Mesenchymal stem cell (in vitro differentiated cells and primary cell): ENCODE measurements around the gene IGSF9B.

Experiments used
- DNase-seq: peaks from one replicate; pipeline ENCODE4 v3.0.0-alpha.2; 2013
- H2AFZ ChIP-seq: one replicate; pipeline ENCODE4 v1.6.1; 2013; ENCODE audit warnings: low read depth, mild to moderate bottlenecking, control low read depth, inconsistent platforms, low read length, moderate library complexity
- H2AK5ac ChIP-seq: 2 replicates; pipeline ENCODE4 v1.6.1; 2013; ENCODE audit warnings: low read length, moderate library complexity, mild to moderate bottlenecking, inconsistent platforms; ENCODE audit not compliant: severe bottlenecking
- H2BK120ac ChIP-seq: one replicate; pipeline ENCODE4 v1.6.1; 2013; ENCODE audit warnings: low read depth, mild to moderate bottlenecking, inconsistent platforms, low read length, moderate library complexity
- H2BK12ac ChIP-seq, 2 experiments: one replicate each; pipeline ENCODE4 v1.6.1; 2013; ENCODE audit warnings: inconsistent platforms in 2 of 2, low read length in 2 of 2, mild to moderate bottlenecking in 2 of 2, moderate library complexity in 2 of 2, control low read depth in 1 of 2
- H2BK15ac ChIP-seq: one replicate; pipeline ENCODE4 v1.6.1; 2013; ENCODE audit warnings: mild to moderate bottlenecking, low read depth, inconsistent platforms; ENCODE audit not compliant: poor library complexity, severe bottlenecking
- H2BK5ac ChIP-seq: 2 replicates; pipeline ENCODE4 v1.6.1; 2013; ENCODE audit warnings: low read depth, mild to moderate bottlenecking, low read length, control low read depth, inconsistent platforms; ENCODE audit not compliant: poor library complexity, severe bottlenecking
- H3K14ac ChIP-seq, 2 experiments: one replicate each; pipeline ENCODE4 v1.6.1; 2013; ENCODE audit warnings: inconsistent platforms in 2 of 2, low read length in 2 of 2, control low read depth in 1 of 2, mild to moderate bottlenecking in 1 of 2, moderate library complexity in 1 of 2
- H3K18ac ChIP-seq, 2 experiments: one replicate each; pipeline ENCODE4 v1.6.1; 2013; ENCODE audit warnings: inconsistent platforms in 2 of 2, low read length in 2 of 2, control low read depth in 1 of 2, low read depth in 1 of 2, mild to moderate bottlenecking in 1 of 2
- H3K23ac ChIP-seq, 2 experiments: one replicate each; pipeline ENCODE4 v1.6.1; 2013; ENCODE audit warnings: inconsistent platforms in 2 of 2, low read length in 2 of 2, mild to moderate bottlenecking in 2 of 2, moderate library complexity in 2 of 2, control low read depth in 1 of 2
- H3K27ac ChIP-seq: 2 replicates; pipeline ENCODE4 v1.5.1; 2013; ENCODE audit warnings: mild to moderate bottlenecking, moderate library complexity, low read length, control low read depth, inconsistent platforms; ENCODE audit not compliant: poor library complexity, severe bottlenecking
- H3K27me3 ChIP-seq, 2 experiments: 2 replicates each; pipeline versions ENCODE4 v1.6.1 to v1.7.0; 2013; ENCODE audit warnings: low read length in 2 of 2, mild to moderate bottlenecking in 2 of 2, moderate library complexity in 2 of 2, control low read depth in 1 of 2, inconsistent platforms in 1 of 2; ENCODE audit not compliant: control insufficient read depth in 1 of 2, insufficient read depth in 1 of 2
- H3K36me3 ChIP-seq, 2 experiments: 2 replicates each; pipeline versions ENCODE4 v1.6.1 to v1.7.0; 2013; ENCODE audit warnings: low read length in 2 of 2, control low read depth in 1 of 2, inconsistent platforms in 1 of 2, low read depth in 1 of 2, mild to moderate bottlenecking in 1 of 2; ENCODE audit not compliant: insufficient read depth in 2 of 2, control insufficient read depth in 1 of 2
- H3K4ac ChIP-seq, 2 experiments: one replicate each; pipeline ENCODE4 v1.6.1; 2013; ENCODE audit warnings: inconsistent platforms in 2 of 2, low read length in 2 of 2, mild to moderate bottlenecking in 2 of 2, moderate library complexity in 2 of 2, control low read depth in 1 of 2, low read depth in 1 of 2
- H3K4me1 ChIP-seq: 2 replicates; pipeline ENCODE4 v1.6.1; 2013; ENCODE audit warnings: low read depth, low read length, control low read depth; ENCODE audit not compliant: control insufficient read depth, insufficient read depth
- H3K4me2 ChIP-seq: 2 replicates; pipeline ENCODE4 v1.6.1; 2013; ENCODE audit warnings: low read length, mild to moderate bottlenecking, inconsistent platforms; ENCODE audit not compliant: poor library complexity, severe bottlenecking
- H3K4me3 ChIP-seq, 2 experiments: 2 replicates each; pipeline versions ENCODE4 v1.5.1 to v1.7.0; 2013; ENCODE audit warnings: low read length in 2 of 2, mild to moderate bottlenecking in 2 of 2, control low read depth in 1 of 2, low read depth in 1 of 2; ENCODE audit not compliant: insufficient read depth in 1 of 2
- H3K79me1 ChIP-seq: replicated peaks from 2 replicates; pipeline ENCODE4 v1.6.1; 2013; ENCODE audit warnings: mild to moderate bottlenecking, control low read depth, low read length, inconsistent platforms; ENCODE audit not compliant: poor library complexity, severe bottlenecking
- H3K9ac ChIP-seq: 2 replicates; pipeline ENCODE4 v1.7.0; 2013; ENCODE audit warnings: mild to moderate bottlenecking, low read length, moderate library complexity
- H3K9me3 ChIP-seq: 2 replicates; pipeline ENCODE4 v1.7.0; 2013; ENCODE audit warnings: mild to moderate bottlenecking, low read length; ENCODE audit not compliant: control insufficient read depth
- H4K8ac ChIP-seq: one replicate; pipeline ENCODE4 v1.6.1; 2013; ENCODE audit warnings: inconsistent platforms, mild to moderate bottlenecking, low read length, moderate library complexity
- H4K91ac ChIP-seq: one replicate; pipeline ENCODE4 v1.6.1; 2013; ENCODE audit warnings: mild to moderate bottlenecking, low read length, inconsistent platforms
- WGBS: methylation state at CpG from one replicate; pipeline ENCODE4 v1.1.7; 2013; ENCODE audit warnings: mixed read lengths; 5-methylcytosine and 5-hydroxymethylcytosine counted together

Gene IGSF9B

GRCh38 chr11:133905677-133906156 lies 51.1 kb downstream of the IGSF9B start:
- H3K36me3 ChIP-seq: no peaks in the 10 kb centered on the region
- H2BK15ac ChIP-seq: no peak overlapping the region
- H3K14ac ChIP-seq: no peak overlapping the region
- H3K4ac ChIP-seq: no peak overlapping the region
- no peak overlapping the region for H2BK120ac ChIP-seq
- no peak overlapping the region for H2AFZ ChIP-seq
- no peak overlapping the region for H3K27ac ChIP-seq
- no peaks in the 10 kb centered on the region for H3K79me1 ChIP-seq
- no peak overlapping the region for H2BK12ac ChIP-seq
- DNase-seq: no peak
- no peaks in the 10 kb centered on the region for H3K9me3 ChIP-seq
- H3K9ac ChIP-seq: no peak overlapping the region
- H3K27me3 ChIP-seq: no peaks in the 10 kb centered on the region
- H4K8ac ChIP-seq: no peak overlapping the region
- no peak overlapping the region for H3K23ac ChIP-seq
- H2AK5ac ChIP-seq: no peak overlapping the region
- H2BK5ac ChIP-seq: no peak overlapping the region
- 89% methylated on average over 13 of the region's 13 CpGs for WGBS
- no peak overlapping the region for H3K18ac ChIP-seq
- no peak overlapping the region for H3K4me3 ChIP-seq
- no peak overlapping the region for H3K4me2 ChIP-seq
- H4K91ac ChIP-seq: no peak overlapping the region
- no peaks in the 10 kb centered on the region for H3K4me1 ChIP-seq

- Histone ChIP-seq H3K4ac (no peak overlapping the region), H2AK5ac (no peak overlapping the region), H2BK15ac (no peak overlapping the region), H3K4me3 (no peak overlapping the region), H3K4me2 (no peak overlapping the region), H3K18ac (no peak overlapping the region), H3K27ac (no peak overlapping the region), H3K9ac (no peak overlapping the region), H3K27me3 (no peaks in the 10 kb centered on the region), H2AFZ (no peak overlapping the region), H3K14ac (no peak overlapping the region), H3K23ac (no peak overlapping the region), H2BK12ac (no peak overlapping the region), H3K79me1 (no peaks in the 10 kb centered on the region), H4K91ac (no peak overlapping the region), H3K9me3 (no peaks in the 10 kb centered on the region), H2BK120ac (no peak overlapping the region), H3K4me1 (no peaks in the 10 kb centered on the region), H2BK5ac (no peak overlapping the region), H3K36me3 (no peaks in the 10 kb centered on the region), H4K8ac (no peak overlapping the region)
- WGBS: 70% methylated on average over 6 of the region's 6 CpGs
- DNase-seq: no peak
Measured at GRCh38 chr11:133904818-133905515, 51.8 kb downstream of the IGSF9B start.

- no peaks in the 10 kb centered on the region for H3K36me3 ChIP-seq
- no peak overlapping the region for H2BK120ac ChIP-seq
- no peak overlapping the region for H3K14ac ChIP-seq
- no peak overlapping the region for H2BK12ac ChIP-seq
- H3K9ac ChIP-seq: no peak overlapping the region
- DNase-seq: no peak
- no peaks in the 10 kb centered on the region for H3K4me1 ChIP-seq
- peaks cover 0 to 7% of the 10 kb centered on the region in 2 experiments for H3K27me3 ChIP-seq
- H3K79me1 ChIP-seq: no peaks in the 10 kb centered on the region
- 61% methylated on average over 8 of the region's 8 CpGs for WGBS
- H2AK5ac ChIP-seq: no peak overlapping the region
- no peaks in the 10 kb centered on the region for H3K9me3 ChIP-seq
- no peak overlapping the region for H3K18ac ChIP-seq
- no peak overlapping the region for H3K27ac ChIP-seq
- H3K23ac ChIP-seq: no peak overlapping the region
- H2AFZ ChIP-seq: no peak overlapping the region
- no peak overlapping the region for H2BK5ac ChIP-seq
- no peak overlapping the region for H4K8ac ChIP-seq
- H3K4ac ChIP-seq: no peak overlapping the region
- H3K4me2 ChIP-seq: no peak overlapping the region
- no peak overlapping the region for H4K91ac ChIP-seq
- H3K4me3 ChIP-seq: no peak overlapping the region
- no peak overlapping the region for H2BK15ac ChIP-seq
Measured at GRCh38 chr11:133903875-133904817, 52.6 kb downstream of the IGSF9B start.

- Histone ChIP-seq H3K4ac (no peak overlapping the region), H4K8ac (no peak overlapping the region), H3K23ac (no peak overlapping the region), H3K27me3 (peaks cover 0 to 7% of the 10 kb centered on the region in 2 experiments), H3K4me3 (no peak overlapping the region), H2AFZ (no peak overlapping the region), H3K18ac (no peak overlapping the region), H3K36me3 (no peaks in the 10 kb centered on the region), H2BK5ac (no peak overlapping the region), H2AK5ac (no peak overlapping the region), H3K27ac (no peak overlapping the region), H2BK15ac (no peak overlapping the region), H3K9ac (no peak overlapping the region), H3K9me3 (no peaks in the 10 kb centered on the region), H2BK12ac (no peak overlapping the region), H3K4me2 (no peak overlapping the region), H2BK120ac (no peak overlapping the region), H4K91ac (no peak overlapping the region), H3K79me1 (no peaks in the 10 kb centered on the region), H3K4me1 (no peaks in the 10 kb centered on the region), H3K14ac (no peak overlapping the region)
- 91% methylated on average over 13 of the region's 13 CpGs for WGBS
- DNase-seq: no peak
Measured at GRCh38 chr11:133903056-133903455, 53.7 kb downstream of the IGSF9B start.
